Daoy (cell line): ENCODE results near the gene RFPL1. TPM values are rescaled to one million over a fixed set of nuclear protein-coding genes. Genes with fewer than 3 reads are reported as not detected.
"Not testable (repeated sequence)": the region's sequence is repeated elsewhere in the genome, so short reads cannot be mapped to it uniquely, and the experiment has no call there.

Source experiments
- DNase-seq: peaks from one replicate; pipeline ENCODE4 v3.0.0-alpha.2; 2015; ENCODE audit warnings: low read depth
- total RNA-seq: library from RNA; depleted of rRNA; stranded (reverse); fragments of >200 nt; shearing (Covaris generic); gene quantifications from 2 replicates; pipeline ENCODE4 v1.2.3, GENCODE V29; 2014; rRNA removed

RFPL1 gene
- not detected in 2 replicates for total RNA-seq

DNA sequence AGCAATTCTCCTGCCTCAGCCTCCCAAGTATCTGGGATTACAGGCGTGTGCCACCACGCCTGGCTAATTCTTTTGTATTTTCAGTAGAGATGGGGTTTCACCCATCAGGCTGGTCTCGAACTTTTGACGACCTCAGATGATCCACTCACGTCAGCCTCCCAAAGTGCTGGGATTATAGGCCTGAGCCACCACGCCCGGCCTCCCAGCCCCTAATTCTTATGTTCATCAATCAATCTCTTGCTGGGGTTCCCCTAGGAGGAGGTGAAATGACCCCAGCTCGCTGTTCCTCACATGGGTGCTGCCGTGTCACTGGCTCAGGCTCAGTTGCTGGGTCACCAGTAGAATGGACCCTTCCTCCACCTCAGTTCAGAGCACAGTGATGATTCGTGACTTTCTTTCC lies at the start of gene RFPL1:
Gene RFPL1 (plus strand): TSS at position 301 of the 400 bp plus-strand sequence.
- not testable (repeated sequence) for DNase-seq

GRCh38 chr22:29388759-29389090 lies 49.7 kb upstream of the RFPL1 start:
- DNase-seq: no peak

- no peak for DNase-seq
Observed at GRCh38 chr22:29390270-29390669, 48.1 kb upstream of the RFPL1 start.

DNA sequence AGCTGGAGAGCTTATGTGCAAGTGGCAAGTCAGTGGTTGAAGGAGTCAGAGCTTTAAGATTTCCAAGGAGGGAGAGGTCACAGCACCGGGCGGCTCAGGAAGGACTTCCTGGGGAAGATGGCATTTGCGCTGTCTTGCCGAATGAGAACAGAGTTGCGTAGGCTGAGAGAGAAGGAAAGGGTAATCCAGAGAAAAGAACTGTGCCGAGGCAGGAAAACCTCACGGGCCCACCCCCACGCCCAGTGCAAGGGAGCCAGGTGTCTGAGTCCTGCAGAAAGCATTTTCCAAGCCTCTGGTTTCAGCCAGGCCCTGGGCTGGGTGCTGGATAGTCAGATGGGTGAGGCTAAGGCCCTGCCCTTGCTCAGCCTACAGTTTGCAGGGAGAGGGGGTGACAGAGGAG lies 46.8 kb upstream of the RFPL1 start:
- DNase-seq: no peak

GRCh38 chr22:29393019-29393608 lies 45.3 kb upstream of the RFPL1 start:
- no peak for DNase-seq

DNA sequence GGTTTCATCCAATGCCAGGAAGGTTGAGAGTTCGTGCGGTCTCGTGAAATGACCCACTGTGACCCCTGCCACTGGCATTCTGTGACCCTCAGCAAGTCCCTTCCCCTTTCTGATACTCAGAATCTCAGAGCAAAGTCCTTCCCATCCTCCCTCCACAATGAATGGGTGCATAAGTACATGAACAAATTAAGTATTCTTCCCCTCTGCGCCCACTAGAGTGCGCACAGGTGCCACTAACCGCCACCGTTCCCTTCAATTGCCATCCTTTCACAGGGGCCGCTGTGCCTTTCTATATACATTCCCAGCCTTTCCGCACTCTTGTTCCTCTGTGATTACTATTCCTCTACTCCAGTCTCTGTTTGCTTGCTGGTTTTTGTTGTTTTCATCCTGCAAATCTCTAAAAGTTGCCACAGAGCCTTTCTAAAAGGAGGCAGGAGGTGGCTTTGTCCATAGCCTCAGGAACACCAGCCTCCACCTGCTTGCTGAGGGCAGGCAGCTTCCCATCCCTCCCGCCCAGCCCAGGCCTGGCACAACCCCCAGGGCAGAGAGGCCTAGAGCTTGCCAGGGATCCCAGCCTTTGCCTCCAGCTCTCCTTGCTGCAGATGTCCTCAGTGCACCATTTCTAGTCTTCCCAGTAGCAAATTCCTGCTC lies 43.3 kb upstream of the RFPL1 start:
- peak; percentile 80 for DNase-seq

GRCh38 chr22:29396126-29396525 lies 42.3 kb upstream of the RFPL1 start:
- DNase-seq: no peak

DNA sequence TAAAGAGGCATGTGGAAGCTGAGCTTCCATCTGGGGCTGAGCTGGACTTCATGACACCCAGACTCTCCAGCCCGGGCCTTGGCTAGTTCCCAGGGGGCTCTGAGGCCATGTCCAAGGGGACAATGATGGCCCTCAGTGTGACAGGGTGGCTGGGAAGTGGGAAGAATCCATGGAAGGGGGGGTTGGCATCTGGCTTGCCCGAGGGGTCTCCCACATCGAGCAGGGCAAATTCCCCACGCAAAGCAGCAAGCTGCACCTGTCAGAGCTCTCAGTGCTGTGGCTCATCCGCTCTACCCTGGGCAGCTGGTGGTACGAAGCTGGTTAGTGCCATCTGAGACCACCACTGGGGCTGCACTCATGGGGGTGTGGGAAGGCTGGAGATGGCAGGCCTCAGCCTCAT lies 40.6 kb upstream of the RFPL1 start:
- DNase-seq: no peak

GRCh38 chr22:29400576-29400975 lies 37.8 kb upstream of the RFPL1 start:
- no peak for DNase-seq

- DNase-seq: not testable (repeated sequence)
Observed at GRCh38 chr22:29401538-29401937, 36.8 kb upstream of the RFPL1 start.

- no peak for DNase-seq
Observed at GRCh38 chr22:29408940-29409339, 29.4 kb upstream of the RFPL1 start.

- not testable (repeated sequence) for DNase-seq
Observed at GRCh38 chr22:29411569-29412211, 26.7 kb upstream of the RFPL1 start.

DNA sequence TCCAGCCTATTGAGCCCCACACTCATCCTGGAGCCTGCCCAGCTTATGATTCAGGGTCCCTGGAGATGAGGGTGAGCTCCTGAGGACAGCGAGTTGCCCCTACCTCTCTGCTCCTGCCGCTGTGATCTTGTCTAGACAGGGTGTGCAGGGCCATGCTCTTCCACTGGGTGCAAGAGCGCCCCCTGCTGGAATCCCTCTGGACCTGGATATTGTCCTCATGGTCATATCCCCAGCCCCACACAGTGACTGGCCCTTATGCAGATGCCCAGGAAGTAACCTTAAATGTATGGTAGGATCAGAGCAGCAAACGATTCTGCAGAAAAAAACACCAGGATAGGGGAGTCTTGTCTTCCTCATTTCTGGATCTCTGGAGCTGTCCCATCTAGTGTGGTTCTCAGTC lies 25.6 kb upstream of the RFPL1 start:
- DNase-seq: not testable (repeated sequence)

DNA sequence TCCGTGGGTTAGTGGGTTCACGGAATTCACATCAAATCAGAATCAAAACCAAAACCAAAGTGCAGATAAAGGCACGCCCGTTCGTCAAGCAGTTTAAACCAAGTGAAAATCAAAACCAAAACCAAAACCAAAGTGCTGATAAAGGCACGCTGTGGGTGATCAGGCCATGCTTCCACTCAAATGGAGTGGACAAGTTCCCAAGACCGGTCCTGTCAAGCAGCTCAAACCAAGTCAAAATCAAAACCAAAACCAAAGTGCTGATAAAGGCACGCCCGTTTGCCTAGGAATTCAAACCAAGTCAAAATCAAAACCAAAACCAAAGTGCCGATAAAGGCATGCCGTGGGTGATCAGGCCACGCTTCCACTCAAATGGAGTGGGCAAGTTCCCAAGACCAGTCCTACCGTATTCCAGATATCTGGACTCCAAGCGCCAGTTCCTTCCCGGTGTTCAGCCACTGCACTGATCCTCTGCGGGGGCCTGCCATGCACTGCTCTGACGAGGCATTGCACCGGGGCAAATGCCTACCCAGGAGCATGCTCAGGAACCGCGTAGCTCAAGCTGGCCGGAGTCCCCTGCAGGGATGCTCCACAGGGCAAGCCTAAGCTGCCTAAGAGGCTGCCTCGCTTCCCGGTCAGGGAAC lies 23.3 kb upstream of the RFPL1 start:
- peak; percentile 75 for DNase-seq

DNA sequence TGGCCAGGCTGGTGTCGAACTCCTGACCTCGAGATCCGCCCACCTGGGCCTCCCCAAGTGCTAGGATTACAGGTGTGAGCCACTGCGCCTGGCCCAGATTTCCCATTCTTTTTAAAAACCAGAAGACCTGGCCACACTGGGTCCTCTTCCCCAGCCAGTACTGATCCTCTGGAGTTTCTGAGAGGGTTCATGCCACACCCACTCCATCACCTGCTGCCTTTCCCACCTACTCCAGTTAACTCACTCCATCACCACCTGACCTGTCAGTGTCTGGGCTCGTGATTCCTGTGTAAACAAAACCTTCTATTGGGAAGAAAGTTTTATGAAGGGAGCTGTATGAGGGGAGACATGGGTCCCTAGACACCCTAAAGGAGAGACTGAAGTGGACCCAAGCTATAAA lies 19.7 kb upstream of the RFPL1 start:
- not testable (repeated sequence) for DNase-seq

DNA sequence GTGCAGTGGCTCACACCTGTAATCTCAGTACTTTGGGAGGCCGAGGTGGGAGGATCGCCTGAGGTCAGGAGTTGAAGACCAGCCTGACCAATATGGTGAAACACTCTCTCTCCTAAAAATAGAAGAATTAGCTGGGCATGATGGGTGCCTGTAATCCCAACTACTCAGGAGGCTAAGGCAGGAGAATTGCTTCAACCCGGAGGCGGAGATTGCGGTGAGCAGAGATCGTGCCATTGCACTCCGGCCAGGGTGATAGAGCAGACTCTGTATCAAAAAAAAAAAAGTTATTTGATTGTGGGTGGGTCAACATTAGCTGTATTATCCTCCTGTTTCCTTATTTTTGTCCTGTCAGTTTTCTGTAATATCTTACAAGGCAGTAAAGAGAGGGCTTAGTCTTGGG lies 11.9 kb upstream of the RFPL1 start:
- no peak for DNase-seq

DNA sequence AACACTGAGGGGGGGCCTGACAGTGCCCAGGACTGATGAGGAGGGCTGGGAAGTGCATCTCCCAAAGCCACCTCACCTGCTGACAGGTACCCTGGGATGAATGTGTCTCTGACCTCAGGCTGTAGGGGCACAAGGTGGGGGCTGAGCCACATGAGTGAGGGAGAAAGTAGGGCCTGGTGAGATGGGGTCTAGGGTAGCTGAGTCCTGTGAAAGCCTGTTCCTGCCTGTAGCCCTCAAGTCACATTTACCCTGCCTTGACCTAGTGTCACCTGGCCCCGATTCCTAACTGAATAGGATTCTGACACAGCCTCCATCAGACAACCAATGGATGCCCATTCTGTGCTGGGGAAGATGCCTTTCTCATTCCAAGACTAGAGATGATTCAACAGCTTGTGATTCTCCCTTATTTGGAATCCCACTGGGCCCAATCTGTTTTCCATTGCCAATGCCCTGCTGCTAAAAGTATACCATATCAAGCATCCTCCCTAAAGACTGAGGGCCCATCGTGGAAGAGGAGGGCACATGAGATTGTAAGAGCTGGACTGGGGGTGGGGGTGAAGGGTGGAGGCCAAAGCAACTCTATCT lies 11.1 kb upstream of the RFPL1 start:
- no peak for DNase-seq

DNA sequence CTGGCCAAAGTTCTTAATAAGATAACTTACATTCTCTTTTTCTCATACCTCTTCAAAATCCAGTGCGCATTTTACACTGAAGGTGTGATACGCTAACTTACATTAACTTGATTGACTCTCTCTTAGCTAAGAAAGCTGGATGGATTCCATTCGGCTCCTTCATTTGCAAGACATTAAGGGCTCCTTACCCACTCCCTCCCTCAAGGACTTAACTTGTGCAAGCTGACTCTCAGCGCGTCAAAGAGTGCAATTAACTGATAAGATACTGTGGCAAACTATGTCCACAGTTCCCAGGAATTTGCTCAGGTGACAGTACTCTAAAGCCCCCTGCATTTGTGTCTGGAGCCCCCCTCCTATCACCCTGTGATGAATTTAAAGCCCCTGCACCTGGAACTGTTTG lies 6.4 kb upstream of the RFPL1 start:
- no peak for DNase-seq

DNA sequence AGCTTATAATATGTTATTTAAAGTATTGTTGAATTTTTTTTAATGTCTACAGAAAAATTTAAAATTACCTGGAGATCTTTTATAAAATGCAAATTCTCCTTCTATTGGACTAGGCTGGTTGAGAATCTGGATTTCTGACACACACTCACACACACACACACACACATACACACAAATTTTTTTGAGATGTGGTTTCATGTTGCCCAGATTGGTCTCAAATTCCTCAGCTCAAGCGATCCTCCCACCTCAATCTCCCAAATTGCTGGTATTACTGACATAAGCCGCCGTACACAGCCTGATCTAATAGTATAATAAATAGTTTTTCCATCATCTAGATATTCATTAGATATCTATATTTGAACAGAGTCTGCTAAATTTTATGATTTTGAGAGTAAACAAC lies 4.5 kb upstream of the RFPL1 start:
- no peak for DNase-seq

GRCh38 chr22:29434288-29434687 lies 4.1 kb upstream of the RFPL1 start:
- DNase-seq: no peak

GRCh38 chr22:29435236-29436136 lies 2.9 kb upstream of the RFPL1 start:
- no peak for DNase-seq
